NCI-H1092 (cell line): ENCODE results near the gene OAF.

ENCODE experiments used
- DNase-seq: peaks from one replicate; lab custom pipeline; 2025; lab: John Stamatoyannopoulos, UW

OAF gene

DNA sequence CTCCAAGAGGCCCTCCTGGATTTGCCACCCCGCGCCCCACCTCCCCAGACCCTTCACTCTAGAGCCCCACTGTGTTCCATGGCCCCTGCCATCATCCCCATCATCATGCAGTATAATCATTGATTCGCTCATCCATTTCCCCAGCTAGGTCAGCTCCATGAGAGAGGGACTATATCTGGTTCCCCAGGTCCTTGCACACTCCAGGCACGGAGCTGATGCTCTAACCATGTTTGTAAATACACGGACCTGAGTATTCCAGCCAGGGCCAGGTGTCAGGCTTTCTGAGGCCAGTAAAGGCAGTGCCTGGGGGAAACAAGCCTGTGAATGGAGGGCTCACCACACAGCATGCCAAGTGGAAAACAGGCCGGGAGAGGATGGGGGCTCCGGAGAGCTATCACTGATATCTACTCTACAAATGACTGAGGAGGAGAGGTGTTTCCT lies 27.1 kb upstream of the OAF start:
- no peak for DNase-seq

GRCh38 chr11:120184371-120184945 lies 26.4 kb upstream of the OAF start:
- DNase-seq, result no peak

GRCh38 chr11:120184946-120185705 lies 25.7 kb upstream of the OAF start:
- DNase-seq, result no peak

DNA sequence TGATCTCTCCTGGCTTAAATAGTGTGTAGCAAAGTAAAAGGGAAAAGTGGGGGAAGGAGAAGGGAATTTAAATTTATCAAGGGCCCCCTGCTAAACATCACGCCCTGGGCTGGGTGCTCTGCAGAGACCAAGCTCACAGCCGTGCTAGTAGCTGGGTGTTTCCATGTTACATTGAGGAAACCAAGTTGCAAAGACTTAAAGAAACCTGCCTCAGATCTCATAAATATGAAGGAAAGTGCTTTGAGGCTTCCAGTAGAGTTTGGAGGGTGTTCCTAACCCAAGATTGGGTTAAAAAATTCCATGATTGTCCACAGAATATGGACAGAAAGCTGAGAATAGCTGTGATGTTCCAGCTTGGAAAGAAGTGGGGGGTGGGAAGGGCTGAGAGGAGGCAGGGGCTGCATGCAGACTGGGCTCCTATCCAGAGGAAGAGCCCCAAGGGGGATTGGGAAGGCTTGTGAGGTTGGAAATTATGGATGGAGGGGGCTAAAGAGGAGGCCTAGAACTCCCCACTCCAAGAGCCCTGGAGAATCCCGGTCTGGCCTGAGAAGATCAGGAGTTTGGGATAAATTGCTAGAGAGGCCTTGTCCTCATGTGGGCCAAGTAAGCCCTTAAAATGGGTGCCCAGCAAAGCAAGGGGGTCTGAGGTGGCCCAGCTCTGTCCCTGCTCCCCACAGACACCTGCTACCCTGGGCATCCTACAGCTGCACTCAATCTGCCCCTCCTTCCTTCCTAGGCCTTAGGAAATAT lies 25.0 kb upstream of the OAF start:
- no peak for DNase-seq

DNA sequence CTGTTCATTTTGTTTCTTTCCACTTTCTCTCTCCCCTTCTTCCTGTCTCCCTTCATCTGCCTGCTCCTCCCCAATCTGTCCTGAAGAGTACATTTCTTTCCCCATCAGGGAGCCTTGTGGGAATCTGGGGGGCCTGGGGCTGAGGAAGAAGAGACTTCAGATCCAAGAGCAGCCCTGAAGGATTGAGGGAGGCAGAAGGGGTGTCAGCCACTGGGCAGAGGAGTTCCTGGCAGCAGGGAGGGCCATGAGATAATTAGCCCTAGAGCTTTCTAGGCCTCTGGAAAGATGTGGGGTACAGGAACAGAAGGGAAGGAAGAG lies 24.4 kb upstream of the OAF start:
- DNase-seq, result no peak

- DNase-seq, result no peak
Measured at GRCh38 chr11:120186774-120187591, 23.8 kb upstream of the OAF start.

- DNase-seq, result no peak
Measured at GRCh38 chr11:120188371-120188770, 22.5 kb upstream of the OAF start.

DNA sequence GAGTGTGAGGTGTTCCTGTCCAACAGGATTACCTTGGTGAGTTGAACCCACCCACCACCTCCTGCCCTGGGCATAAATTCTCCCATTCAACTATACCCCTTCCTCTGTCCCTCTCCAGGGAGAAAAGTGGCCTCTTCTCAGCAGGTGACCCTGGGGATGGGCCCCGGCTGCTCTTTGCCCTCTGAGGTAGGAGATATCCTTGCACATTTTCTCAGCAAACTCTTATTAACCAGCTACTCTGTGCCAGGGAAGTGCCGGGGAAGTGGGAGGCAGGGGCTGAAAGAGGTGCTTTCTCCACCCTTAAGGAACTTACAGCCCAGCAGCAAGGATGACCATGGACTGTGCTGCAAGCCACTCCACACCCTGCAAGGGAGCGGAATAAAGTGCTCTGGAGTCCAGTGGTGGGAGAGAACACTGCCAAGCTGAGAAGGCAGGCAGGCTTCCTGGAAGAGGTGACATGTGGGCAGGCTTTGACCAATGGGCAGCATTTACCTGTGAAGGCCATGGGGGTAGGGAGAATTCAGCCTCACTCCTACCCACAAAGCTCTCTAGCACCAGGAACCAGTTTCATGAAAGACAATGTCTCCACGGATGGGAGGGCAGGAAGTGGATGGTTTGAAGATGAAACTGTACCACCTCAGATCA lies 21.9 kb upstream of the OAF start:
- DNase-seq, result no peak

- no peak for DNase-seq
Measured at GRCh38 chr11:120191058-120191457, 19.8 kb upstream of the OAF start.

DNA sequence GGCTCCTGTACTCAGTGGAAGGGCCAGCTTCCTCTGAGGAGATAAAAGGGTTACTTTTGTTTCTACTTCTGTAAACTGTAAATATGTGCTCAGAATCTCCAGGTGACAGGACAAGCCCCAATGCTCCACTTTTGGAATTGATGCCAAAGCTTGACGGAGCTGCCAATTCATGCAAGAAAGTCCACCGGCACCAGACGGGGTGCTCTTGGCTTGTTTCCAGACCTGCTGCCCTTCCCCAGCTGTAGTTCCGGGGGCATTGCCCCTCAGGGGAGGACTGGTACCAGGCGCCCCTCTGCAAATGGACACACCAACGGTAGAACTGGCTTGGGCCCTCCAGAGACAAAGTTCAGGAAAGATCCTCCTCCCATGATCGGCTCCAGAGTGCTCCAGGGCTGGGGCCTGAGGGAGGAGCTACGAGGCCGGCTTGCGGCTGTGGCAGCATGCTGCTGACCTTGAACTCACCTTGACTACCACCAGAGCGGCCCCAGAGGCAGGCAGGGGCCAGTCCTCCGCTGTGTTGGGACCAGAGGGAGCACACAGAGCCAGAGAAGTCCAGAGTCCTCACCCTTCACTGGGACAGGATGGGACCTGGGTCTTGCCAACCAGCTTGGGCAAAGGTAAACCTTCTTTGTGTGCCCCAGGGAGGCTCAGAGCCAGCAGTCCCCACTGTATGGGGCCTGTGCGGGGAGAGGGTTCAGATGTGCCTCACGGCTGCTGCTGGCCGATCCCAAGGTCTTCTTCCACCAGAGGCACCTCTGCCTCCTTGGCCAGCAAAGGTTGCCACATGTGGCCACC lies 17.8 kb upstream of the OAF start:
- DNase-seq, result no peak

DNA sequence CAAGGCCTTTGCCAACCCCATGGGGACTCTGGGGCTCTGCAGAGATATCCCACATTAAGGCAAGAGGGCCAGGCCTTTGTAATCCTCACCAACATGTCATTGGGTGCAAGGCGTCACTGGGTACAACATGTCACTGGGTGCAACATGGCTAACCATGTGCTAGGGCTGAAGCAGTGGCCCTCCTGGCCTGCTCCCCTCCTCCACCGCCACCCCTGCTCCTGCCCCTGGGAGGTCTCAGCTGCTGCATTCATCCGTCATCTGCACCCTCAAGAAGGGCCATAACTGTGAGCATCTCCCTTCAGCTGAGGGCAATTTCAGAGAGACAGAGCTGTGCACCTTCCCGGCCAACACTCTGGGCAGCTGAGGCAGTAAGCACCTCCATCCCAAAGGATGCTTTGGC lies 16.7 kb upstream of the OAF start:
- DNase-seq, result no peak

GRCh38 chr11:120195601-120196320 lies 15.1 kb upstream of the OAF start:
- no peak for DNase-seq

DNA sequence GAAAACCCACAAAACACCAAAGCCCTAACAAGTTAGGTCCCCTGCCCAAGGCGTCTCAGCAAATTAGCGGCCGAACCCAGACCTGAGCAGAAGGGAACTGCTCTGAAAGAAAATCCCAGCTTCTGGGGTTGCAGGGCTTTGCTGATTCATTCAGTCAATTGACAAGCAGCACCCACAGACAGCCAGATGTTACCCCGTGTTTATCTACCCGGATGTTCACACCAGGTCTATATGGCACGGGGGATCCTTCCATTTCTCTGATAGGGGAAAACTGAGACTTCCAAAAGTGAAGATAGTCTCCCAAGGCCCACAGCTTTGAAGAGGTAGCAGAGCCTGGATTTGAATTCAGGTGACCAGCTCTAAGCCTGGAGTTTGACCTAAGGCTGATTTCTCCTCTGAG lies 14.0 kb upstream of the OAF start:
- DNase-seq, result no peak

DNA sequence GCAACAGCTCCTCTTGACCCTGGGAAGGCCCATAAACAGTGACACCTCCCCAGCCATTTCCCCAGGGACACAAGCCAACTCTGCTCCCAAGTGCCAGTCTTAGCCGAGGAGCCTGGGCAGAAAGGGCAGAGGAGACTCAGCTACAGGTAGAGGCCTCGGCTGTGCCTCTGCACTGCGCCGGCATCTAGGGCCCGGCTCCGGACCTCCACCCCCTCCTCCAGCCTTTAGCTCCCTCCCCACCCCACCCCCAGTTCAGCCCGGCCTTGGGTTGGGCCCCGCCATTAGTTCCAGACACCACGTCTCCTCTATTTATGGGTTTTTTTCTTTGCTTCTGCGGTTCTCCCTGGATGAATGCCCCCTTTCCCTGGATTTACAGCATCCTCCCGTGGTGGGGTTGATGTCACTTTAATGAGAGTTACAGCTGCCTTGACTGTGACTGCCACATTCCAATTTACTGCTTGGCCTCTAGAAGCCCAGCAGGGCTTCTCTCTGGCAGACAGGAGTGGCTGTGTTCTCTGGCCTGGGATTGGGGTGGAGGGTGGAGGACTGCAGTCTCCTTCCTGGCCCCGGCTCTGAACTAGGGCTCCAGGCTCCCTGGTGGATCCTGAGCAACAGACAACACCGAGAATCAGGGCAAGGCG lies 13.5 kb upstream of the OAF start:
- DNase-seq, result no peak

- DNase-seq, result no peak
Measured at GRCh38 chr11:120197977-120198376, 12.9 kb upstream of the OAF start.

DNA sequence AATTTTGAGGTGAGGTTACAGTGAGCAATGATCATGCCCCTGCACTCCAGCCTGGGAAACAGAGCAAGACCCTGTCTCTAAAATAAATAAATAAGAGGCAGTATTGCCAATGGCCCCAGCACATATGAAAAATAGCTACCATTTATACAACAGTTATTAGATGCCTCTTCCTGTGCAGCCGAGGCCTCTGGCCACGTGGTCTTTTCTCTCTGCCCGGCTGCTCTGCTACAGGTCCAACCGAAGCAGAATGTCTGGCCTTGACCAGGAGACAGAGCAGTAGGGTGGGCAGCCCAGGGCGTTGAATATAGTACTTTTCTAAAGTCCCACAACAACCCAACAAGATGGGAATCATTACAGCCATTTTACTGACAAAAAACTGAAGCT lies 12.4 kb upstream of the OAF start:
- DNase-seq, result no peak

DNA sequence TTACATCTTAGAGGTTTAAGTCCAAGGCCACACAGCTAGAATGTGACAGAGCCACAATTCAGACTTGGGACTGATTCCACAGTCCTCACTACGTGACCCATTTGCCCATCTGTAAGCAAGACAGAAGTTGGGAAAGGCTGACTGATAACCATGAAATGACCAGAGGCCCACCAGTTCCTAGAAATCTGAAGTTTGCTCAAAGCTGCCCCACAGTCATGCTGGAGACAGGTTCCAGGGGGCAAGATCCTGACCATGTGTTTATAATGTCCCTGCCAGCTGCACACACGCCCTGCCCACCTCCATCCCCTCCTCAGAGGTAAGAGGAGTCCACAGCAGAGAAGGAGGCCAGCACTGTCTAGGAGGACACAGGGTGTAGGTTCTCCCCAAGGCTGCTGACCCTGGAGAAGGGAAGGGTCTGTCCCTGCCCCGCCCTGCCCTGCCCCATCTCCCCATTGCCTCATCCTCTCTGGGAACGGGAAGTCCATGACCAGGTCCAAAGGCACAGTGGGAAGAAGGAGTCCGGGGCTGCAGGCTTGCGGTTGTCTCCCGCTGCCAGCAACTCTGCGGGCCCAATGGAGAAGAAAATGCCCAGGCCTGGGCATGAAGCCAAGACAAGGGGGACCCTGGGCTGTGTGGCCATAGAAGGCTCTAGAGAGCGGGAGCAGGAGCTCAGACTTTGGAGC lies 11.9 kb upstream of the OAF start:
- no peak for DNase-seq

GRCh38 chr11:120199613-120200012 lies 11.2 kb upstream of the OAF start:
- no peak for DNase-seq

- DNase-seq, result no peak
Measured at GRCh38 chr11:120200677-120201076, 10.2 kb upstream of the OAF start.
